LNCaP clone FGC (cell line): Measurements from ENCODE around the gene TRIM2.
A peak's percentile ranks its signal among the peaks of the same experiment; 100 is the strongest.
"Not testable (repeated sequence)": the region's sequence is repeated elsewhere in the genome, so short reads cannot be mapped to it uniquely, and the experiment has no call there.

Experiments used
- DNase-seq: peaks from one replicate; pipeline ENCODE4 v3.0.0-alpha.2; 2011; ENCODE audit warnings: low read depth
- H3K4me3 ChIP-seq: 2 replicates; pipeline ENCODE4 v1.5.1; 2011; ENCODE audit warnings: mild to moderate bottlenecking, low read depth, low read length, control low read depth
- TF ChIP-seq, protein P1 (sequence below): IDR thresholded peaks from 2 replicates; pipeline ENCODE4 v1.5.1; 2012; ENCODE audit warnings: mild to moderate bottlenecking; ENCODE audit not compliant: control insufficient read depth, insufficient read depth; ENCODE audit errors: extremely low read depth

TRIM2 gene

DNA sequence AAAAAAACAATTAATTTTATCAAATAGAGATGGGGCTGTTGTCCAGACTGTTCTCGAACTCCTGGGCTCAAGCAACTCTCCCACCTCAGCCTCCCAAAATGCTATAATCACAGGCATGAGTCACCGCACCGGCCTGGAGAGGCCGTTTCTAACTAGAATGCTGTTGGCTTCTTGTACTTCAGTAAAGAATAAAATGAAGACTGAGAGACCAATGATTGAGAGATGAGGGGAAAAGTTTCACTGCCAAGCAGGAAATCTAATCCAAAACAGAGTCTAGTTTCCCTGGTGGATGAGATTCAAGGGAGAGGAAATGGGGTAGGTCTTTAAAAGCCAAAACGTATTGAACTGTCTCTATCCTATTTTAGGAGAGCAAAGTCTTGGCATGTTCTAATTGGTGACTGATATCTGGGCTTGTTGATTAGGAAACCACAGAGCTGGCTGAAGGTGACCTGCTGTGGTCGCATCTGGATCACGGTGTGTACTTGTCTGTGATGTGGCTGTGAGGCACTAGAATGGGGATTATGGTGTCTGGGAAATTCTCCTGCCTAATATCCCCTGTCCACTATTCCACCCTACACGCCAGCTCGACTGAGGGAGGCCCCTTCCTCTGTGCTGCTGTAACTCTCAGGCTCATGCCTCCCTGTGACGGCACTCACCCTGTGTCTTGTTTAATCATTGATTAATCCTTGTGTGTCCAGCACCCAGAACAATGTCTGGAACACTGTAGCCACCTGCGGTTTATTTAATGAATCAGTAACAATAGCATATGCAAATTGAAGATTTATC, 15.0 kb upstream of the TRIM2 start:
- TF ChIP-seq, protein P1, sequence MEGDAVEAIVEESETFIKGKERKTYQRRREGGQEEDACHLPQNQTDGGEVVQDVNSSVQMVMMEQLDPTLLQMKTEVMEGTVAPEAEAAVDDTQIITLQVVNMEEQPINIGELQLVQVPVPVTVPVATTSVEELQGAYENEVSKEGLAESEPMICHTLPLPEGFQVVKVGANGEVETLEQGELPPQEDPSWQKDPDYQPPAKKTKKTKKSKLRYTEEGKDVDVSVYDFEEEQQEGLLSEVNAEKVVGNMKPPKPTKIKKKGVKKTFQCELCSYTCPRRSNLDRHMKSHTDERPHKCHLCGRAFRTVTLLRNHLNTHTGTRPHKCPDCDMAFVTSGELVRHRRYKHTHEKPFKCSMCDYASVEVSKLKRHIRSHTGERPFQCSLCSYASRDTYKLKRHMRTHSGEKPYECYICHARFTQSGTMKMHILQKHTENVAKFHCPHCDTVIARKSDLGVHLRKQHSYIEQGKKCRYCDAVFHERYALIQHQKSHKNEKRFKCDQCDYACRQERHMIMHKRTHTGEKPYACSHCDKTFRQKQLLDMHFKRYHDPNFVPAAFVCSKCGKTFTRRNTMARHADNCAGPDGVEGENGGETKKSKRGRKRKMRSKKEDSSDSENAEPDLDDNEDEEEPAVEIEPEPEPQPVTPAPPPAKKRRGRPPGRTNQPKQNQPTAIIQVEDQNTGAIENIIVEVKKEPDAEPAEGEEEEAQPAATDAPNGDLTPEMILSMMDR = no peak

DNA sequence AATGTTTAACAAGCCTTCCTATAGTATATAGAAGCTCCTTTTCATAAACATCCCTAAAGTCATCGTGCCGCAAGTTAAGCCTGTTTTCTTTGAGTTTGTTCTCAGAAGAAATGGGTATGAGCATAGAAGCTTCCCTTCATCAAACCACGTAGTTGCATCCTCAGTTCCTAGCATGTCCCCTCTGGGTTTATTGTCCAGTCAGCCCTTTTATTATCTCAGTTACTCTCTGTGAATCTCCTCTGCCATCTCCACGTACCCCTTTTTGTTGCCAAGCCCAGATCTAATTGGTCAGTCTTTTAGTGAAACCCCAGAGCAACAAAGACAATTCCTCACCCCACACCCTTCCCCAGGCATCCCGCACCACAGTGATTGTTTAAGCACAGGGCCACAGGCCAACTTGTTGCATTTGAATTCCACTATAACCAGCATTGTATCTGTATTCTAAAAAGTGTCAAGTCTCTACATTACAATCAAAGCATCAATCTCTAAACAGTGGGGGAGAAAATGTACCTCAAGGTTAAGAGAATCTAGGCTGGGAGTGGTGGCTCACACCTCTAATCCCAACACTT, 12.4 kb upstream of the TRIM2 start:
- TF ChIP-seq, protein P1 = no peak
- DNase-seq = no peak
- H3K4me3 ChIP-seq = no peak overlapping the region

More for the DNA sequence above, 15.0 kb upstream of the TRIM2 start:
- no peak for DNase-seq
- no peak overlapping the region for H3K4me3 ChIP-seq

GRCh38 chr4:153197301-153197700, 6.9 kb upstream of the TRIM2 start:
- TF ChIP-seq, protein P1 = no peak
- DNase-seq = no peak
- no peak overlapping the region for H3K4me3 ChIP-seq

GRCh38 chr4:153198719-153199118, 5.5 kb upstream of the TRIM2 start:
- DNase-seq = no peak
- TF ChIP-seq, protein P1 = no peak
- no peak overlapping the region for H3K4me3 ChIP-seq

DNA sequence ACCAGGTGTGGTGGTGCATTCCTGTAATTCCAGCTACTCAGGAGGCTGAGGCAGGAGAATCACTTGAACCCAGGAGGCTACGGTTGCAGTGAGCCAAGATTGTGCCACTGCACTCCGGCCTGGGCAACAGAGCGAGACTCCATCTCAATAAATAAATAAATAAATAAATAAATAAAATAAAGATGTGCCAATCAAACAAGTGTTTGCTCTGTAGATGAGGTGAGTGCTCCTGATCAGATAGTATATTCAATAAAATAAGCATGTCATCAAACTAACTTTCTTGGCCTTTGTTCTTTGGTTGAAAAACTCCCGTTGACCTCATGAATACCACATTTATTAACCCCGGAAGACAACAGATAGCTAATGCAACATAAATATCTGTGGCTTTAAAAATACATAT, 497 bp upstream of the TRIM2 start:
- not testable (repeated sequence) for H3K4me3 ChIP-seq, DNase-seq

- TF ChIP-seq, protein P1 = no peak; the same call in 1 of the 2 replicates
- peak; percentile 69 for DNase-seq
- H3K4me3 ChIP-seq = peak overlapping the region; percentile 16
These were observed 745 bp downstream of the TRIM2 start for GRCh38 chr4:153204728-153205648.

GRCh38 chr4:153205757-153206156, 1.5 kb downstream of the TRIM2 start:
- TF ChIP-seq, protein P1 = no peak
- no peak for DNase-seq
- no peak overlapping the region for H3K4me3 ChIP-seq
